ENCODE results near the gene ELMO1.
A peak's percentile ranks its signal among the peaks of the same experiment; 100 is the strongest.

DNA sequence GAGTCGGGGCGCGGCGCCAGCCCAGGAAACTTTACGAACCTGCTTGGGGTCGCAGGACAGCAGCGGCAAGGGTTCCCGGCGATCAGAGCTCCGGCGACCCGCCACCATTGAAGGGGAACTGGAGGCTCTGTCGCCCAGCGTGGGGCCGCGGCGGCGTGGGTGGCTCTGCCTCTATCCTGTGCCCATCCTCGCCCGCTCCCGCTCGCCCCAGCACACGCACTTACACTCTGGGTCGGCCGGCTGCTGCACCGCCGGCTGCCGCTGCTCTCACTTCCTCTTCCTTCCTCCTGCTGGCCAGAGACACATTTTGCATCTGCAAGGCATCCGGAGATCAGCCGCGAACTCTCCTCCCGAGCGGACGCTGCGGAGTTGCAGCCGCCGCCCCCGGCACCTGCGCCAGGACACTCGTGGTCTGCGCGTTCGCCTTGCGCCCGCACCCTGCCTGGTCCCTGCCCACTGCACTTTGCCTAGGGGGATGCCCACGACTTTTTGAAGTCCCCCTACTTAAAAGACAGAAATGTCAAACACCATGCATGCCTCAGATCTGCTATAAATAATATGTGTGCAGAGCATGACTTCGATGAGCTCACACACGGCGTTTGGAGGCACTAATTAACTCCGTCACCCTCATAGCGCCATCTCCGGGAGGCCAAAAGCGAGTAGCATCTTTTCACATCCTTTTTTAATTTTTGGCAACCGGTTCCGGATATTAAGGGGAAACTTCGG is at the start of gene ELMO1:
- peak; percentile 58 for TF ChIP-seq EZH2 (IDR thresholded peaks at IDR 0.05; ENCODE audit: borderline replicate concordance)
- TF ChIP-seq, protein P1, sequence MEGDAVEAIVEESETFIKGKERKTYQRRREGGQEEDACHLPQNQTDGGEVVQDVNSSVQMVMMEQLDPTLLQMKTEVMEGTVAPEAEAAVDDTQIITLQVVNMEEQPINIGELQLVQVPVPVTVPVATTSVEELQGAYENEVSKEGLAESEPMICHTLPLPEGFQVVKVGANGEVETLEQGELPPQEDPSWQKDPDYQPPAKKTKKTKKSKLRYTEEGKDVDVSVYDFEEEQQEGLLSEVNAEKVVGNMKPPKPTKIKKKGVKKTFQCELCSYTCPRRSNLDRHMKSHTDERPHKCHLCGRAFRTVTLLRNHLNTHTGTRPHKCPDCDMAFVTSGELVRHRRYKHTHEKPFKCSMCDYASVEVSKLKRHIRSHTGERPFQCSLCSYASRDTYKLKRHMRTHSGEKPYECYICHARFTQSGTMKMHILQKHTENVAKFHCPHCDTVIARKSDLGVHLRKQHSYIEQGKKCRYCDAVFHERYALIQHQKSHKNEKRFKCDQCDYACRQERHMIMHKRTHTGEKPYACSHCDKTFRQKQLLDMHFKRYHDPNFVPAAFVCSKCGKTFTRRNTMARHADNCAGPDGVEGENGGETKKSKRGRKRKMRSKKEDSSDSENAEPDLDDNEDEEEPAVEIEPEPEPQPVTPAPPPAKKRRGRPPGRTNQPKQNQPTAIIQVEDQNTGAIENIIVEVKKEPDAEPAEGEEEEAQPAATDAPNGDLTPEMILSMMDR (IDR thresholded peaks at IDR 0.05; ENCODE audit: poor library complexity) = peak; percentile 42

All from hepatocyte (in vitro differentiated cells).